GM21723 (cell line): ENCODE results near the gene CRB1.
A peak's percentile ranks its signal among the peaks of the same experiment; 100 is the strongest.

ENCODE experiments used
- ATAC-seq: cut with Tn5 transposase; IDR thresholded peaks from one replicate; pipeline ENCODE4 v1.9.1; 2021; ENCODE audit warnings: mild to moderate bottlenecking, moderate library complexity; ENCODE audit not compliant: unreplicated experiment

The CRB1 gene

GRCh38 chr1:197342669-197343068 is 74.6 kb downstream of the CRB1 start:
- ATAC-seq, result no peak

GRCh38 chr1:197343663-197344273 is 75.7 kb downstream of the CRB1 start:
- ATAC-seq, result no peak

- no peak for ATAC-seq
Observed at GRCh38 chr1:197351821-197352440, 83.9 kb downstream of the CRB1 start.

GRCh38 chr1:197355248-197355995 is 87.4 kb downstream of the CRB1 start:
- ATAC-seq, result no peak

GRCh38 chr1:197356723-197357533 is 88.9 kb downstream of the CRB1 start:
- peak; percentile 73 for ATAC-seq

- ATAC-seq, result no peak
Observed at GRCh38 chr1:197358959-197359358, 90.9 kb downstream of the CRB1 start.

GRCh38 chr1:197360068-197360467 is 92.0 kb downstream of the CRB1 start:
- no peak for ATAC-seq

GRCh38 chr1:197362871-197363270 is 94.8 kb downstream of the CRB1 start:
- no peak for ATAC-seq

- ATAC-seq, result no peak
Observed at GRCh38 chr1:197363855-197364254, 95.8 kb downstream of the CRB1 start.

- ATAC-seq, result no peak
Observed at GRCh38 chr1:197366996-197367395, 98.9 kb downstream of the CRB1 start.

GRCh38 chr1:197367627-197368026 is 99.6 kb downstream of the CRB1 start:
- no peak for ATAC-seq

- no peak for ATAC-seq
Observed at GRCh38 chr1:197374428-197374827, 106.4 kb downstream of the CRB1 start.

- no peak for ATAC-seq
Observed at GRCh38 chr1:197384471-197384870, 116.4 kb downstream of the CRB1 start.

GRCh38 chr1:197388801-197389200 is 120.7 kb downstream of the CRB1 start:
- ATAC-seq, result no peak

- no peak for ATAC-seq
Observed at GRCh38 chr1:197390856-197391255, 122.8 kb downstream of the CRB1 start.

- ATAC-seq, result no peak
Observed at GRCh38 chr1:197391303-197392226, 123.5 kb downstream of the CRB1 start.

GRCh38 chr1:197392541-197392940 is 124.5 kb downstream of the CRB1 start:
- no peak for ATAC-seq

- no peak for ATAC-seq
Observed at GRCh38 chr1:197393105-197393504, 125.1 kb downstream of the CRB1 start.

- no peak for ATAC-seq
Observed at GRCh38 chr1:197393772-197394171, 125.7 kb downstream of the CRB1 start.
